Choroid plexus epithelial cell (primary cell): ENCODE results near the gene PIEZO2.

Source experiments
- DNase-seq: peaks from one replicate; pipeline ENCODE4 v3.0.0-alpha.2; 2010; ENCODE audit warnings: low read depth
- H3K4me3 ChIP-seq: 2 replicates; pipeline ENCODE4 v1.5.1; 2011; ENCODE audit warnings: low read depth, mild to moderate bottlenecking, control low read depth, low read length, moderate library complexity
- TF ChIP-seq, protein P1 (sequence below): conservative IDR thresholded peaks from 2 replicates; pipeline ENCODE4 v1.5.1; 2011; ENCODE audit warnings: low read depth, mild to moderate bottlenecking, control low read depth, inconsistent platforms, low read length, moderate library complexity

The PIEZO2 gene

DNA sequence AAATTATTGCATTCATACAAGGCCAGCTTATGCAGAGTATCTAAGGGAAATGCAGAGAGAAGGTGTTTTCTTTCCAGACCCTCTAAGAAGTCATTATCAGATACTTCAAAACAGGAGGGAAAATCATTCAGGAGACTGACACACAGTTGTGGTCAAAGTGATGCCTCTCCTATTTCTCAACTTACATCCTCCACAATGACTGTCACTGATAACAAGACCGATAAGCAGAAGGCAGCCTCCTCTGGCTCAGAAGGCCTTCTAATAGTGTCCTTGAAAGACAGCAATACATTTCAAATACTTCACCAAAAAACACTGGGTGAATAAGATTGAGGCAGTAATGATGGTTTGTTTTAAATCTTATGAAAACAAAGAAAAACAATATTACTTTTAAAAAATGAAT, 199.7 kb downstream of the PIEZO2 start:
- DNase-seq = no peak
- TF ChIP-seq, protein P1, sequence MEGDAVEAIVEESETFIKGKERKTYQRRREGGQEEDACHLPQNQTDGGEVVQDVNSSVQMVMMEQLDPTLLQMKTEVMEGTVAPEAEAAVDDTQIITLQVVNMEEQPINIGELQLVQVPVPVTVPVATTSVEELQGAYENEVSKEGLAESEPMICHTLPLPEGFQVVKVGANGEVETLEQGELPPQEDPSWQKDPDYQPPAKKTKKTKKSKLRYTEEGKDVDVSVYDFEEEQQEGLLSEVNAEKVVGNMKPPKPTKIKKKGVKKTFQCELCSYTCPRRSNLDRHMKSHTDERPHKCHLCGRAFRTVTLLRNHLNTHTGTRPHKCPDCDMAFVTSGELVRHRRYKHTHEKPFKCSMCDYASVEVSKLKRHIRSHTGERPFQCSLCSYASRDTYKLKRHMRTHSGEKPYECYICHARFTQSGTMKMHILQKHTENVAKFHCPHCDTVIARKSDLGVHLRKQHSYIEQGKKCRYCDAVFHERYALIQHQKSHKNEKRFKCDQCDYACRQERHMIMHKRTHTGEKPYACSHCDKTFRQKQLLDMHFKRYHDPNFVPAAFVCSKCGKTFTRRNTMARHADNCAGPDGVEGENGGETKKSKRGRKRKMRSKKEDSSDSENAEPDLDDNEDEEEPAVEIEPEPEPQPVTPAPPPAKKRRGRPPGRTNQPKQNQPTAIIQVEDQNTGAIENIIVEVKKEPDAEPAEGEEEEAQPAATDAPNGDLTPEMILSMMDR = no peak
- no peak overlapping the region for H3K4me3 ChIP-seq

DNA sequence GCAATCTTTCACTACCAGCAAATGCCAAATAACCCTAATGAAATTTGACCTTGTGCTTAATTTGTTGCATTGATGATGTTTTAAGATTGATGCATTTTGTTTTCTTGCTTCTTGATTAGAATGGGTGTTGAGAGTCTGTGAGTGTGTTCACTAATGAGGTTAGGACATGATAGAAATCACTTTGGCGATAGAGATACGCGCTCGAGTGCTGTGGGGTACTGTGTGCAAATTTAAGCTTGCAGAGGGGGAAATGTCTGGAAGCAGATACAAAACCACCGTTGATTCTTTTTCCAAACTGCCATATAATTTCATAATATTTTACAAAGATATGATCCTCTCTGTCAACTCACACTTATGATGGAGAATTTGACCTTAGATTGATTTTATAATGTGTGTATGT, 200.9 kb downstream of the PIEZO2 start:
- H3K4me3 ChIP-seq = no peak overlapping the region
- no peak for DNase-seq
- TF ChIP-seq, protein P1 = no peak

GRCh38 chr18:10946058-10946457, 203.3 kb downstream of the PIEZO2 start:
- TF ChIP-seq, protein P1 = no peak
- DNase-seq = no peak
- H3K4me3 ChIP-seq = no peak overlapping the region

GRCh38 chr18:10942998-10943397, 206.4 kb downstream of the PIEZO2 start:
- no peak for DNase-seq
- no peak overlapping the region for H3K4me3 ChIP-seq
- TF ChIP-seq, protein P1 = no peak

- no peak overlapping the region for H3K4me3 ChIP-seq
- TF ChIP-seq, protein P1 = no peak
- no peak for DNase-seq
These were observed 209.5 kb downstream of the PIEZO2 start for GRCh38 chr18:10939822-10940221.

DNA sequence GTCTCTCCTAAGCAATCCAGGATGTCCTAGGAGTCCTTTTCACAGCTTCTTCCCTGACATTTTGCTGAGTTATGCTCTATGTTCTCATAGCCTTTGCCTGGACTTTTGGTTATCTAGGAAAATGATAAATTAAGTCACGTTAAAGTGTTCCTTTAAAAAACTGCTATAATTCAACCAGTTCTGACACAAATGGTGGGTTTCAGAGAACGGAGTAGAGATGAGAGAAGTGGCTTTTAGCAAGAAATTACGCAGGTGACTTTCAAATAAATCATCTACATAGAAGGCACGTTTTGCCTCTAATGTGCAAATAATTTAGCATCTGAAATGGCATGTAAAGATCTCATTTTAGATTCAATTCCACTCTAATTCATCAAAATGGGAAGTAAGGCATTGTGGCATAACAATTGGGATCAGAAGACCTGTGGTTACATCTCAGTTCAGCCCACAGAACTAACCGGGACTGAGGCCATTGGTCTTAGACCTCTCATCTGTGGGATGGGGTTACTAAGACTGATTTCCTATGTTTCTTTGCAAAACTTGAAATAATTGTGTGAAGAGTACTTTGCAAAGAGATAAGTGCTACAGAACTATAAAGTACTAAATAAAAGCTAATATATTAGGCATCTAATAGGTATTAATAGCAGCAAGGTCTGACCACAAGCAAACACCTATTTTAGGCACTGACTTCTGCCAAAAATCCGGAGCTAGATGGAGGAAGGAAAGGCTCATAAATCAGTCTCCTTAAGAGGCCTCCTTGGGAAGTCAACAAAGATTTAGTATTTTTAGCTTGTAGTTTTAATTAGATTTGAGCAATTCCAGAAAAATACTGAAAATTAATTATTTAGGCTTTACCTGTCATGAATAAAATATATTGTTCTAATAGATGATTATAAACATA, 211.4 kb downstream of the PIEZO2 start:
- no peak overlapping the region for H3K4me3 ChIP-seq
- TF ChIP-seq, protein P1 = no peak
- no peak for DNase-seq
